Stimulated activated CD4-positive, alpha-beta T cell treated with anti-CD3 and anti-CD28 coated beads, TNF-alpha, amount 100 ng/mL, for 1 hour (primary cell): ENCODE results near the gene ZNF511.

Experiments
- DNase-seq, 3 donors: peaks; one replicate each; pipeline ENCODE4 v3.0.0-alpha.2; 2020; ENCODE audit warnings: low read depth in 3 of 3, low spot score in 1 of 3

ZNF511 gene

GRCh38 chr10:133292919-133293809 is 15.6 kb upstream of the ZNF511 start:
- DNase-seq = no peak

- no peak for DNase-seq
Measured at GRCh38 chr10:133293810-133294119, 14.9 kb upstream of the ZNF511 start.

DNA sequence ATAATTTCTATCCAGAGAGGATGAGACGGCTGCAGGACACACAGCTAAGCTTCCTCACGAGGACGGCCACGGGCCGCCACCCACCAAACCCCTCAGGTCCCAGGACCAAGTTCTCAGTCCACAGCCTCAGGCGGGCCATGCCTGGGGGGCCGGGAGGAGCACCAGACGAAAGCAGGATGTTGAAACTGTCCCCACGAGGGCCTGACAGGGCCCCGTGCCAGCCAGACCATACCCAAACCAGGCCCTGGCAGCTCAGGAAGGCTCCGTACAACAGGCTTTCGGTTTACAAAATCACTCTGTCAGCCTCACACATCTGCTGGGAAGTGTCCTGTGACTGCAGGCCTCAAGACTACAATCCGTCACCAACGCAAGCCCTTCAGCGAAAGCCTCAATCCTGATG is 14.5 kb upstream of the ZNF511 start:
- DNase-seq = no peak

DNA sequence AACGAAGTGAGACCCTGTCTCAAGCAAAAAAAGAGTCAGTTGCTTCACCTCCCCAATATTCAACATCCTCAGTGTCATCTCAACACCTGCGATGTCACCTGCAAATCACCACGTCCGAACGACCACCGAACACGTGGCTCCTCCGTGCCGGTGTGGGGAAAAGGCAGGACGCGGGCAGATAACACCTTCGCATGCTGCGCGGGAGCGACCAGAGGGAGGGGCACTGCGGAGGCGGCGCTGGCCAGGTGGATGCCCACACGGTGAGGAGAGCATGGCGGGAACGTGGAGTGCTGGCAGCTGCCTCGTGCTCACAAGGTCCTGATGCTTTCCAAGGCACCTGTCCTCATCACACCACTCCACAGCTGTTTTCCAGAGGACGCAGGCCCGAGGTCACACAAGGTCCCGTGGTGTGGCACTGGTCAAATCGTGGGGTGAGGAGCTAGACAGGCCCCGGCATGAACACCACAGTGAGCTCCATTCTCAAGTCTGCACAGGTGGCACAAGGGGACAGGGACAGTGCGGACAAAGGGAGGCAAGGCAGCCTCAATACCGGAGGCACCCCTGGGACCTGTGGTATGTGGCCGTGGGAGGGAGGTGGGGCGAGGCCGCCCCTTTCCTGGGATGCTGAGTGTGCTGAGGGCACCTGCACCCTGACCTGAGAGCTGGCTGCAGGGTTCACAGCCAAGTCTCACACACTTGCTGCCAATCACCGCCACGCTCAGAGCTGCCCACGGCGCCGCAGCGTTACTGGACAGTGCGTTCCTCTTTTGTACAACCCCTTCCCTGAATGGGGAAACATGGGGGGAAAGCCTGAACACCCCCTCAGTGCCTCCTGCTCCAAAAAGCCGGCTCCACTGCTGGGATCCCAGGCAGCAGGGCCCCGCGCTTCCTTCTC is 13.0 kb upstream of the ZNF511 start:
- no peak for DNase-seq

DNA sequence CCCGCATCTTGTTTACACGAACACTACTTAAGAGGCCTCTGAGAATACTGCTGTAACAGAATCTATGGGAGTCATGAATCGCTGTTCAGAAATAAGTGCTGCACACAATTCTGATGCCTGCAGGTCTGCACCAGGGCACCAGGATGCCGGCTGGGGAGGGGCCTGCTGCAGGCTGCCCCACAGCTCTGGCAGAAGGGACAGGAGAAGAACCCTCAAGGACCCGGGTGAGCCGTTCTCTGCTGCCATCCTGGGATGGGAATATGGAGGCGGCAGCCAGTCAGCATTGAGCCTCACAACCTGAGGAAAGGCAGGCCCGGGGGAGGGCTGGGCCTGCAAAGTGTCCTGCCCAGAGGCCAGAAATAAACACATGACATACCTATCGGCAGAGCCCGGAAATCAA is 11.2 kb upstream of the ZNF511 start:
- DNase-seq = no peak

- no peak for DNase-seq
Measured at GRCh38 chr10:133298466-133298865, 10.2 kb upstream of the ZNF511 start.

DNA sequence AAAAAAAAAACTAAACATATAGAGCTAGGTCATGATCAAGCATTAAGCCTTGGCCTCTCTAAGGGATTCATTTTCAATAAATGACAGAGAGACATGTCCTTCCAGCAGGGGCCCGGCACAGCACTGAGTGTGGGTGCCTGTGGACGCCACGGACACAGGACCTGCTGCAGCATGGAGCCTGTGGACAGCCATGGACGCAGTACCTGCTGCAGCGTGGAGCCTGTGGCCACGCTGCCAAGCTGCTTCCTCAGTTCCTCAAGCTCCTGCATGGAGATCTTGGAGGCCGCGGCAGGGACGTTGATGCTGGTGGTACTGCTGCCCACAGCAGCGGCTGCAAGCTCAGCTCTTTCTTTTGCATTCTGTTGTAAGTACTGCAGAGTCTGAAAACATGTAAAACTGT is 9.5 kb upstream of the ZNF511 start:
- no peak for DNase-seq

DNA sequence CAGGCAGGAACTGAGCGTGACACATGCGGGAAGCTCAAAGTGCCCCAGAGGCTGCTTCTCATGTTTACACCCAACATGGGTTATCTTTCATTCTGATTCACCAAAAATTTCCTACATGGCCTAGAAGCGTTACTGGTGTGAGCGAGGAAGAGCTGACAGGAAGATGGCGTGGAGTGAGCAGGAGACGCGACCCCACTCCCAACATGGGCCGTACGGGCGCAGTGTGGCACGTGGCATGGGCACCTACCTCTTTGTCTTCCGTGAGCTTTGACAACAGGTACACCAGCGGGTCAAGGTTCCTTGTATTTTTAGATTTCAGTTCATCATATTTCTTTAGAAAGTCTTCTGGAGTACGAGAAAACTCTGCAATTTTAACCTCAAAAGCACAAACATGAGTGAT is 9.0 kb upstream of the ZNF511 start:
- no peak for DNase-seq

GRCh38 chr10:133302230-133302629 is 6.5 kb upstream of the ZNF511 start:
- no peak for DNase-seq

GRCh38 chr10:133303206-133303605 is 5.5 kb upstream of the ZNF511 start:
- no peak for DNase-seq

GRCh38 chr10:133306097-133306476 is 2.6 kb upstream of the ZNF511 start:
- DNase-seq = no peak

DNA sequence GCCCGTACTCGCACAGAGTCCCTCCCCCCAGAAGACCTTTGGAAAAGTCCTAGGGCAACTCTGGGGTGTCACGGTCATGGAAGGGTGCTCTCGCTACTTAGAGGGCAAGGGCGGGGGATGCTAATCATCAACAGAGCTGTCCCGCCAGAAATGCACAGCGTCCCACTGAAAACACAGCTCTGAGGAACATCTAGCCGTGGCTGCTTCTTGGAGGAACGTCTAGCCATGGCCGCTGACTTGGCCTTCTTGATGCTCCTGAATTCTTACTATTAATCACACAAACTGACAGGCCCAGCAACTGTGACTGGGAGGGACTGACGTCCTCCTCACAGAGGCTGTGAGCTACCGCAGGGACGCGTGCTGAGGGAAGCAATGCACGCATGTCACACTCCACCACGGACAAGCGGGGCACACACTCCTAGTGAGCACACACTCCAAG is 1.8 kb upstream of the ZNF511 start:
- DNase-seq = no peak

DNA sequence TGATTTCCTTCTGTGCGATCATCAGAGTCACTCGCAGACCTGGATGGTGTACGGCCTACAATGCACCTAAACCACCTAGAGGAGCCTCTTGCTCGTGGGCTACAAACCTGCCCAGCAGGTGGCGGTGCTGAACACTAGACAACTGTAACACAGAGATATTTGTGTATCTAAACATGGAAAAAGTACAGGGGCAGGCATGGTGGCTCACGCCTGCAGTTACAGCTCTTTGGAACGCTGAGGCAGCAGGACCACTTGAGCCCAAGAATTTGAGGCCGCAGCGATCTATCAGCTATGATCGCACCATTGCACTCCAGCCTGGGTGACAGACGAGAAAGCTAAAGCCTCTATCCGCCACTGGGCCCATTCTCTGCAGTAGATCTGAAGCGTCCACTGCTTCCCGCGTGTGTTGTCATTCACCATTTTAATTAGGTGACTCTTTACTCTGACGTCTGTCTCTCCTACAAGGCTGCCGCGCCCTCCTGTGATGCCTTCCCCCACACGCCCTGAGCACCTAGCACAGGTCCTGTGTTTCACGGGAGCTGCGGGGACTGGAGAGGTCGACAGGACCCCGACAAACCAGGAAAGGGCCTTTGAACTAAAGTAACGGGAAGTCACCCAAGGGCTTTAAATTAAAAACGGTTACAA is 816 bp upstream of the ZNF511 start:
- DNase-seq = peak; percentile 62 to 72 (median 65)

- peak; percentile 88 to 95 (median 90) for DNase-seq
Measured at GRCh38 chr10:133309100-133309719, 496 bp downstream of the ZNF511 start.

DNA sequence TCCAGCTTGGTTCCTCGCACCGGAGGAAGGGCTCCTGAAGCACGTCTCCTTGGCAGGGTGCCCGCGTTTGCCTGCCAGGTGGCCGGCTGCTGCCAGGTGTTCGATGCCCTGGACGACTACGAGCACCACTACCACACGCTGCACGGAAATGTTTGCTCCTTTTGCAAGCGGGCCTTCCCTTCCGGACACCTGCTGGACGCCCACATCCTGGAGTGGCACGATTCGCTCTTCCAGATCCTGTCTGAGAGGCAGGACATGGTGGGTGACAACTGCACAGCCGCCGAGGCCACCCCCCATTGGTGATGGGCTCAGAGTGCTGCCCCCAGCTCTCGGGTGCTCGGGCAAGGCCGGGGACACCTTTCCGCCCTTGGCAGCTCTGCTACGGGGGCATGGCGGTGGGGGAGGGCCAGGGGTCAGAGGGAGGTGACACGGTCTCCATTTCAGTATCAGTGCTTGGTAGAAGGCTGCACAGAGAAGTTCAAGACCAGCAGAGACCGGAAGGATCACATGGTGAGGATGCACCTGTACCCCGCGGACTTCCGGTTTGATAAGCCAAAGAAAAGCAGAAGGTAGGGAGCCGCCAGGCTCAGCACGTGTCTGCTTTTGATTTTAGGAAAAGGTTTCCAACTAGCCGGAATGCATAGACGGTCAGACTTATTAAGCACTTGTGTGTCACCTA is 1.1 kb downstream of the ZNF511 start:
- DNase-seq = no peak

DNA sequence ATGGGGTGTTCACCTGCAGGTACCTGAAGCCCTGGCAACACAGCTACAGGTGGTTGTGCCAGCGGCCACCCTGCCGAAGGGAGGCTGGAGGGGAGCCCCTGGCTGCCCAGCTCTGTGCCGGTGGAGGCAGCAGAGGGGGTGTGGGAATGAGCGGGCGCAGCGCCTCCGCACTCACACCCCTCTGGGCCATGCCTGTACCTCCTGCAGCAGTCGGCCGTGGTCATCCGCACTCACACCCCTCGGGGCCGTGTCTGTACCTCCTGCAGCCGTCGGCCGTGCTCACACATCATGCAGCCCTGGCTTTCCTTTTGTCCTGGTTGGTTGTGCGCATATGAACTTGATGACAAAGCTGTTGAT is 1.7 kb downstream of the ZNF511 start:
- DNase-seq = no peak

GRCh38 chr10:133310789-133311188 is 2.1 kb downstream of the ZNF511 start:
- no peak for DNase-seq

- DNase-seq = no peak
Measured at GRCh38 chr10:133311570-133311969, 2.9 kb downstream of the ZNF511 start.

GRCh38 chr10:133312016-133312768 is 3.5 kb downstream of the ZNF511 start:
- DNase-seq = no peak

DNA sequence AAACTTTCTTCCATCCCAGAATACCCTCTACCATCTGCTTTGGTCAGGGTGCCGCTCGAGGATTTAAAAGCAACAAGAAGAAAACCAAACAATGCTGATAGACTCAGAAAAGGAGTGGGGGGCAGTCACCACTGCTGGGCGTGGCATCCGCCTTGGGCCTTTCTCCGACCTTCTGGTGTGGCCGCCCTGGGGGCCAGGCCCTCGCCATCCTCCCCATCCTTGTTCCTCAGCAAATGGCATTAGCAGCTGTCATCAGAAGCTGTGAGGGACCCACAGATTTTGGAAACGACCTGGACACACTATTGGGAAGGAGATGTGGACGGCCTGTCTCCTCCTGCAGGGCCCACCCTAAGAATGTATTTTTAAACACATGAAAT is 4.0 kb downstream of the ZNF511 start:
- no peak for DNase-seq
